IPS-11a (cell line): ENCODE results near the gene NEUROG3.
"Not testable (repeated sequence)": the region's sequence is repeated elsewhere in the genome, so short reads cannot be mapped to it uniquely, and the experiment has no call there.

Experiments
- H3K4me3 ChIP-seq: one replicate; pipeline ENCODE4 v1.5.1; 2013; ENCODE audit warnings: low read depth, low read length, control low read depth

NEUROG3 gene

DNA sequence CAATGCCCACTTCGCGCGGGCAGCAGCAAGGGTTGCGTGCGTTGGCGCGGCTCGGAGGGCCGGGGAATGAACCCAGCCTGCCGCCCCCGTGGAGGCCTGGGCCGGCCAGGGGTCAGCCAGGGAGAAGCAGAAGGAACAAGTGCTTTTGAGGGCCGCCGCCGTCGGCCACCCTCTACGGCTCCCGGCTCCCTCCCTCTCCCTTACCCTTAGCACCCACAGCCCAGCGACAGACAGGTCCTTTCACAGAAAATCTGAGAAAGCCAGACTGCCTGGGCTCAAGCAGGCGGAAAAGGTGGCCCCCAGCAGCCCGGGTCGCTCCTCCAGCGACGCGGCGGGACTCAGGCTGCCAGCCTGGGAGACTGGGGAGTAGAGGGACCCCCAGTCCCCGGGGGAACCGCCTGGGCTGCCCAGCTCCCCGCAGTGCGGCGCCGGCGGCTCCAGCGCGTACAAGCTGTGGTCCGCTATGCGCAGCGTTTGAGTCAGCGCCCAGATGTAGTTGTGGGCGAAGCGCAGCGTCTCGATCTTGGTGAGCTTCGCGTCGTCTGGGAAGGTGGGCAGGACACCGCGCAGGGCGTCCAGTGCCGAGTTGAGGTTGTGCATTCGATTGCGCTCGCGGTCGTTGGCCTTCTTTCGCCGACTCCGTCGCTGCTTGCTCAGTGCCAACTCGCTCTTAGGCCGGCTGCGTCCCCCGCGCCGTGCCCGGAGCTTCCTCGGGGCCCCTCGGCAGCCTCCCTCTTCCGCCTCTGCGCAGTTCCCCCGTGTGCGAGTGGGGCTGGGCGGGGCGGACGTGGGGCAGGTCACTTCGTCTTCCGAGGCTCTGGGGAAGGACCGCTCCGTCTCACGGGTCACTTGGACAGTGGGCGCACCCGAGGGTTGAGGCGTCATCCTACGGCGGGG is 815 bp downstream of the NEUROG3 start:
- H3K4me3 ChIP-seq = no peak overlapping the region

DNA sequence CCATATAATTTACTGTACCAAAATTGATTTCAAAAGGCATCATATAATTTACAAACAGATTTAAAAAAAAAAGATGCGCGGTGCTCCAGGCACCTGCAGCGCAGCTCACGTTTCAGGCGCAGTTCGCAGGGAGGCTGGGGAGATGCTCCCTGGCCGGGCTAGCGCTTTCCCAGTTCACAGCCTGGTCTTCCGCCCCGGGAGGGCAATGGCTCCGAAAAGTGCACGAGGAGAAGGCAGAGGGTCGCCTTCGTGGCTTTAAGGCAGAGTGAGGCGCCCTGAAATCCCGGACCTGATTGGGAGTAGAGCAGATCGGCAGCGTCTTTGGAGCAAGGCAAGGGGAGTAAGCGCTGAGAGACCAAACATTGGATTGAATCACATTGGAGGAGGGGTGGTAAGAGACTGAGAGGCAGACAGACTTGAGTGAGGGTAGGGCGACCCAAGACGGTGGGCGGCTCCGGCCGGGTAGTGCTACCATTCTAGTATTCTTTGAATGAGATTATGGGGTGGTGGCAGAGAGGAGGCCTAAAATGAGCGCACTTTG is 1.5 kb downstream of the NEUROG3 start:
- no peak overlapping the region for H3K4me3 ChIP-seq

DNA sequence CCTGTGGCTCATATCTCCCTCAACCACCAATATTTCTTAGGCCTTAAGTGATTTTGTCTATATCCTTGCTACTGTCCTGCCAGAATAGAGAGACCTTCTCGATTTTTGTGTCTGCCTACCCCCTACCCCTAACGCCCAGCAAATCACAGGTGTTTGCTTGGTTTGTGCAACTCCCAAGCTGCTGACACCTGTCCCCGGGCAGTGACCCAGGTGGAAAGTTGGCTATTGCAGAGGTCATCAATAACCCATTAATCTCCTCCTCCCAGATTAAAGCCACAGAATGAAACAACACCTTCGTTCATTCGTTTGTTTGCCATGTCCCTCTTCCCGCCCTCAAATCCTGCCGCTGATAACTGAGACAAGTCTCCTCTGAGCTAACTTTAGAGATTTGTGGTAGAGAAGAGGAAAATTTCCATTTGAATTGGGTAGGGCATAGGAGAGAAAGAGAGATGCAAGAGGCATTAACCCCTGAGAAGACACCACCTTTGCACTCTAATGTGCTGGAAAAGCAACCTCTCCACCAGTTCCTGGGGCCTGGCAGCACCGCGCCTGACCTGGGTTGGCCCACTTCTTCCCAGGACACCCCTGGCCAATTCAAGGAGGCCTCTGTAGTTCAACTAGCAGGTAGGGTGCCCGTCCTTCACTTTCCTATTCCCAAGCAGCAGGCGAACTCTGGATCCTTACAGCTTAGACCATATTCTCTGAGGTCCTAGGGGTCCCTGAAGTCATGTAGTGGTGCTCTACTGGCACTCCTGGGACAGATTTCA is 3.0 kb downstream of the NEUROG3 start:
- no peak overlapping the region for H3K4me3 ChIP-seq

GRCh38 chr10:69569396-69569934 is 3.8 kb downstream of the NEUROG3 start:
- H3K4me3 ChIP-seq = no peak overlapping the region

DNA sequence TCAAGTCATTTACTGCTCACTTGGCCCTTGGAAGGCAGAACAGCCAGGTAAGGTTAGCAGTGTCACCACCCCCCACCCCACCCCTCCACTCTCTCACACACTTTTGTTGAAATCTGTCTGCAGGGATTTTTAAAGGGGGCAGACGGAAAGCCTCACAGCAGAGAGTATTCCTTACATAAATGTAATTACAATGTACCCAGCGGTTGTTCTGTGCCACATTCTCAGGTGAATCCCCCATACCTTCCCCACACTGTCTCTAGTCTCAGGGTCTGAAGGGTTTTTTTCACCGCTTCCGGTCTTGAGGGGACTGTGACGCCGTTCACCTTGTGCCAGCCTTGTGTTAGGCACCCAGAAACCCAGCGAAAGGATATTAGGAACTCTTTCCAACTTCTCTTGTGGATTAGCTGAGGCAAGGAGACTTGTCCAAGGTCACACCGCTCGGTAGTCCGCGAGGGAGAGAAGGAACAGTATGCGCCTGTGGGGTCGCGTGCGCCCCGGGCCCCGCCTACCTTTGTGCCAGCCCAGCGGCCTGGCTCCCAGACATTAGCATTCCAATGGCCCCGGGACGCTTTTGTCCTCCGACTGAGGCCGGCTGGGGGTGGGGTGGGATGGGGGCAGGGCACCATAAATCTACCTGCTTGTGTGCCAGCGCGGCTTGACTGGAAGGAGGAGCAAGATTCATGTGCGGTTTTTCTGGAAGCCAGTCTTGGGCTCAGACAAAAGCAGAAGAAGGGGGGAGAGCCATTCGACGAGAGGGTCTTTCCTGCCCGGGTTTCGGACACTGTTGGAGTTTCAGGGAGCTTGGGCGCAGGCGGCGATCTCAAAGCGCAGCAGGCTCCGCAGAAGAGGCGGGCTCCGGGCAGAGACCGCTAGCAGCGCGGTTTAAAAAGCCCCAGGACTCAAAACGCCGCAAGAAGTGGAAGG is 4.5 kb downstream of the NEUROG3 start:
- no peak overlapping the region for H3K4me3 ChIP-seq

- no peak overlapping the region for H3K4me3 ChIP-seq
Observed at GRCh38 chr10:69567920-69568319, 5.3 kb downstream of the NEUROG3 start.

DNA sequence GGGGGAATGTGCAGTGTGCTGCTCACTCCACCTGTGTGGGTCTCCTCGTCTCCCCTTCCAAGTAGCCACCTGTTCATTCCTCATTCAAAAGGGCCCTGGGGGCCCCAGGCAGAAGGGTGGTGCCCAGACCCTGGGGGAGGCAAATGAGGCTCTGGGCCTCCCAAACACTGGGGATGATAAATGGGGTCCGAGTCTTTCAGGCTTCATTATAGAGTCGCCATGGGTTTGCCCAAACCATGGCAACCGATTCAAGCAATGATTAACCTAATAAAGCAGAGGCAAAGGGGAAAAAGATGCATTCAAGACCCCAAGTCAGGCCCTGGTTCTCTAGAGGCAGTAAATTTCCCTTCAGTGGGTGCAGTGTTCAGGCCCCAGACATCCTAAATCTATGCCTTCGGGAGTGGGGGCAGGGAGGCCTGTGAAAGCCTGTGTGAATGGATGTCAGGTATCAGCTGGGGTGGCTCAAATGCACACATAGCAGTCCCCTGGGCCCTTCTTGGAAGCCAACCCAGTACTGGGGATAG is 10.4 kb downstream of the NEUROG3 start:
- no peak overlapping the region for H3K4me3 ChIP-seq

- no peak overlapping the region for H3K4me3 ChIP-seq
Observed at GRCh38 chr10:69559525-69559924, 13.7 kb downstream of the NEUROG3 start.

DNA sequence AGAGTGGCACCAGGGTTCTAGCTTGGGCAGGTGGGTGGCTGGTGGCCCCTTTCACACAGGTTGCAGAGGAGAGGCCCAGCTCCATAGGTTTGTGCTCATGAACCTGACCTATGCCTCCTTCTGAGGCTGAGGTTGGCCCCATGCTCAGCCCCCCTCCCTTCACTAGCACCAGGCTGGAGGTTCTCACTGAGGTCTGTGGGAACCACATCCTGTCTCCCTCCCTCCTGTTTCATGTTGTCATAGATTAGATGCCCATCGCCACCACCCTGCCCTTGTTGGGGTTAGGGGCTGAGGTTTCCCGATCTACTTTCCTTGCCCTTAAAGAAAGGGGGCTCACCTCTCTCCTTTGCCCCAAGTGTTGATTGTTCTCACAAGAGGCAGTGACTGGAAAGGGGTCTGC is 14.7 kb downstream of the NEUROG3 start:
- no peak overlapping the region for H3K4me3 ChIP-seq

- no peak overlapping the region for H3K4me3 ChIP-seq
Observed at GRCh38 chr10:69554611-69555010, 18.6 kb downstream of the NEUROG3 start.

DNA sequence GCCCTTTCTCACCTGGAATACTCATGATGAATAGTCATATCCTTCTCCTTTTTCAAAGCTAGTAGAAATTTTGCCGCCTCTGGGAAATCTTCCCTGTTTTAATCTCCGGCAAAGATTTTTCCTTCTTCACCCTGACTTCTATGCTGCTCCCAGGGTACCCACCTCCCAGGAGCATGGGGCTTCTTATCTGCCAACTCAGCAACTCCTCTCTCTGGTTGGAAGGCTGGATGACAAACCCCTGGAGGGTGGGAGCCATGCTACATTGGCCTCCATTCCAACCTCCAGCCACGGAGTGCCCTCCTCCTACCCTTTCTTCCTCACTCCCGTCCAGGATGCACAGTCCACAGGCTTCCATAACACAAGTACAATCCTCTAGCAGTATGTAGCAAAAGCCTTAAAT is 19.9 kb downstream of the NEUROG3 start:
- no peak overlapping the region for H3K4me3 ChIP-seq

GRCh38 chr10:69552268-69552667 is 21.0 kb downstream of the NEUROG3 start:
- H3K4me3 ChIP-seq = no peak overlapping the region

DNA sequence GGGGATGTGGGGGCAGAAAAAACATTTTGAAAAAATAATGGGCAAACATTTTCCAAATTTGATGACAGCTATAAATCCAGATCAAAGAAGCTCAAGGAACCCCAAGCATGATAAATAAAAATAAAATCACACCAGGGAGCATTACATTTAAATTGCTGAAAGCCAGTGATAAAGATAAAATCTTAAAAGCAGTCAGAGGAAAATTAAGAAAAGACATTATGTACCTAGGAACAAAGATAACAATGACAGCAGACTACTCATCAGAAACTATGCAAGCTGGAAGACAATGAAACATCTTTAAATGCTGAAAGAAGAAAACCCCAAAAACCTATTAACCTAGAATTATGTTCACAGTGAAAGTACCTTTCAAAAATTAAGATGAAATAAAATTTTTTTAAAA is 23.3 kb downstream of the NEUROG3 start:
- H3K4me3 ChIP-seq = no peak overlapping the region

- no peak overlapping the region for H3K4me3 ChIP-seq
Observed at GRCh38 chr10:69541463-69541862, 31.8 kb downstream of the NEUROG3 start.

- no peak overlapping the region for H3K4me3 ChIP-seq
Observed at GRCh38 chr10:69538461-69538860, 34.8 kb downstream of the NEUROG3 start.

DNA sequence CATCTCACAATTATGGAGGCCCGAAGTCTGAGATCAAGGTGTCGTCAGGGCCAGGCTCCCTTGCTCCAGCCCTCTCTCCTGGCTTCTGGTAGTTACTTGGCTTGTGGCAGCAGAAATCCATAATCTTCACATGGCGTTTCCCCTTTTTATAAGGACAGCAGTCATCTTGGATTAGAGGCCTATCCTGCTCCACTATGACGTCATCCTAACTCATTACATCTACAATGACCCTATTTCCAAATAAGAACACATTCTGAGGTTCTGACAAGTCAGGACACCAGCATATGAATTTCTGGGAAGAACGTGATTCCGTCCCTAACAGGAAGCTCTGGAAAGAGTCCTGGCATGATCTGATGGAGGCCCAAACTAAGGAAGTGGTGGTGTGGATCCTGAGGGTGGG is 35.8 kb downstream of the NEUROG3 start:
- no peak overlapping the region for H3K4me3 ChIP-seq

GRCh38 chr10:69536521-69536920 is 36.7 kb downstream of the NEUROG3 start:
- not testable (repeated sequence) for H3K4me3 ChIP-seq

DNA sequence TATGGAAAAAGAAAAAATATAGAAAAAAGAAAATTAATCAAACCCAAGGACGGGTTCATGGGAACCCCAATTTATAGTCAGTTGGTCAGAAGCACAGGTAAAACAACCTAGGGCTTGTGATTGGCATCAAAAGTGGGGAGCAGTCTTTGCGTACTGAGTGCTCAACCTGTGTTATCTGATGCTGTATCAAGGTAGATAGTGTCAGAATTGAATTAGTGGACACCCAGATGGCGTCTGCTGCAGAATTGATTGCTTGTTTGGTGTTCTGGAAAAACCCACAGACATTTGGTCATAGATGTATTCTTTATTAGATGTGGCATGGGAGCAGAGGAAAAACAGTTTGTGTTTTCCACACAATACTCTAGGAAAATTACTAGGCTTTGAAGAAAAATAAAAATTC is 39.6 kb downstream of the NEUROG3 start:
- no peak overlapping the region for H3K4me3 ChIP-seq

GRCh38 chr10:69527961-69528360 is 45.3 kb downstream of the NEUROG3 start:
- no peak overlapping the region for H3K4me3 ChIP-seq
